GM12878 (cell line): Measurements from ENCODE around the gene TAF4. TPM values are rescaled to one million over a fixed set of nuclear protein-coding genes. Genes with fewer than 3 reads are reported as not detected.

Experiments
- ATAC-seq: fragments of 200-7000 bp; cut with Tn5 transposase; 3 replicates; pipeline ENCODE4 v1.9.1; 2020; ENCODE audit warnings: mild to moderate bottlenecking, moderate library complexity
- BruUV-seq: library from RNA; stranded (reverse); fragments of 400-500 nt; replicated peaks from 2 replicates; lab custom pipeline; 2021; lab: Mats Ljungman, UMichigan
- CTCF ChIA-PET: fragments of 300-600 bp; sonication (Branson Sonifier 250); formaldehyde crosslinking; extraction: SDS; loops from one replicate; lab custom pipeline; 2021; ENCODE audit warnings: inconsistent platforms; lab: Yijun Ruan, JAX
- POLR2A ChIA-PET: fragments of 350-600 bp; formaldehyde crosslinking; extraction: SDS; loops from one replicate; lab custom pipeline; 2021; ENCODE audit warnings: inconsistent platforms; lab: Charles Lee
- RAD21 ChIA-PET: fragments of 300-600 bp; sonication (Branson Sonifier 250); formaldehyde crosslinking; loops from one replicate; lab custom pipeline; 2023; ENCODE audit warnings: antibody characterized with exemption; ENCODE audit not compliant: unreplicated experiment; lab: Charles Lee
- SMC1A ChIA-PET: fragments of 300-600 bp; sonication (Branson Sonifier 250); formaldehyde crosslinking; loops from one replicate; lab custom pipeline; 2023; ENCODE audit not compliant: unreplicated experiment, uncharacterized antibody; lab: Charles Lee
- DNase-seq: peaks from one replicate; pipeline ENCODE4 v3.0.0-alpha.2; 2011; ENCODE audit warnings: low read depth, low spot score
- FAIRE-seq: peaks from 3 replicates; lab custom pipeline; 2011; peaks lifted over from hg19 to GRCh38; lab: Jason Lieb, UNC
- H2AFZ ChIP-seq: 2 replicates; pipeline ENCODE4 v1.6.0; 2011; ENCODE audit warnings: low read depth, low read length, control low read depth; ENCODE audit not compliant: control insufficient read depth
- H3K27ac ChIP-seq: 2 replicates; pipeline ENCODE4 v1.5.1; 2011; ENCODE audit warnings: control low read depth; ENCODE audit not compliant: control insufficient read depth, insufficient read depth
- H3K27me3 ChIP-seq, 2 experiments: replicated peaks in 1 of 2; 2 replicates each; pipeline versions ENCODE4 v1.6.0 to v1.6.1; 2011; ENCODE audit warnings: low read length in 1 of 2; ENCODE audit not compliant: control insufficient read depth in 2 of 2, insufficient read depth in 2 of 2
- H3K36me3 ChIP-seq, 2 experiments: 2 replicates each; pipeline ENCODE4 v1.5.1; 2011; ENCODE audit warnings: low read length in 1 of 2; ENCODE audit not compliant: control insufficient read depth in 2 of 2, insufficient read depth in 2 of 2
- H3K4me1 ChIP-seq: 2 replicates; pipeline ENCODE4 v1.6.1; 2011; ENCODE audit warnings: mild to moderate bottlenecking, low read length, moderate library complexity, mixed read lengths; ENCODE audit not compliant: control insufficient read depth, insufficient read depth
- H3K4me2 ChIP-seq: 2 replicates; pipeline ENCODE4 v1.6.0; 2011; ENCODE audit warnings: control low read depth; ENCODE audit not compliant: control insufficient read depth, insufficient read depth
- H3K4me3 ChIP-seq: fragments of 200-600 bp; sonication (generic); 2 replicates; pipeline ENCODE4 v1.5.1; 2016
- H3K79me2 ChIP-seq: 2 replicates; pipeline ENCODE4 v1.6.0; 2011; ENCODE audit warnings: low read length; ENCODE audit not compliant: control insufficient read depth, insufficient read depth
- H3K9ac ChIP-seq: 2 replicates; pipeline ENCODE4 v1.8.0; 2011; ENCODE audit warnings: low read length, control low read depth, mixed read lengths; ENCODE audit not compliant: control insufficient read depth, insufficient read depth
- H3K9me3 ChIP-seq: replicated peaks from 3 replicates; pipeline ENCODE4 v1.5.1; 2011; ENCODE audit warnings: mild to moderate bottlenecking, low read length; ENCODE audit not compliant: control insufficient read depth, insufficient read depth
- H4K20me1 ChIP-seq: 2 replicates; pipeline ENCODE4 v1.6.0; 2011; ENCODE audit not compliant: control insufficient read depth, insufficient read depth
- BHLHE40 ChIP-seq, 2 experiments: fragments of 450-650 bp in 1 of 2; IDR thresholded peaks; 2 replicates each; pipeline ENCODE4 v1.6.1; 2011 to 2017; ENCODE audit warnings: low read depth in 2 of 2, borderline replicate concordance in 1 of 2, improper control_type of control experiment in 1 of 2, low read length in 1 of 2, mild to moderate bottlenecking in 1 of 2
- CHD2 ChIP-seq: IDR thresholded peaks from 2 replicates; pipeline ENCODE4 v1.6.1; 2011; ENCODE audit warnings: low read depth, low read length, improper control_type of control experiment, borderline replicate concordance
- CREM ChIP-seq: IDR thresholded peaks from 2 replicates; pipeline ENCODE4 v1.6.1; 2014; ENCODE audit warnings: antibody characterized with exemption, low read depth
- EED ChIP-seq: sonication (generic); IDR thresholded peaks from 2 replicates; pipeline ENCODE4 v1.6.1; 2016; ENCODE audit warnings: antibody characterized with exemption, low read depth
- EP300 ChIP-seq, 2 experiments: fragments of 150-350 bp in 1 of 2; IDR thresholded peaks; 2 replicates each; pipeline ENCODE4 v1.6.1; 2011 to 2012; ENCODE audit warnings: low read depth in 2 of 2, low read length in 2 of 2, borderline replicate concordance in 1 of 2, improper control_type of control experiment in 1 of 2, inconsistent platforms in 1 of 2; ENCODE audit not compliant: control insufficient read depth in 1 of 2
- GATAD2B ChIP-seq: fragments of 450-650 bp; conservative IDR thresholded peaks from 2 replicates; pipeline ENCODE4 v1.6.1; 2017; ENCODE audit warnings: low read depth, mild to moderate bottlenecking, moderate library complexity
- IRF4 ChIP-seq: IDR thresholded peaks from 2 replicates; pipeline ENCODE4 v1.6.1; 2011; ENCODE audit warnings: low read depth, low read length
- NFXL1 ChIP-seq: fragments of 450-650 bp; IDR thresholded peaks from 2 replicates; pipeline ENCODE4 v1.6.1; 2017; ENCODE audit warnings: antibody characterized with exemption, mild to moderate bottlenecking, borderline replicate concordance
- RBBP5 ChIP-seq: fragments of 200-600 bp; sonication (generic); conservative IDR thresholded peaks from 2 replicates; pipeline ENCODE4 v1.6.1; 2016
- SUPT20H ChIP-seq: IDR thresholded peaks from 2 replicates; pipeline ENCODE4 v1.6.1; 2011; ENCODE audit warnings: low read depth, mild to moderate bottlenecking, low read length, moderate library complexity, borderline replicate concordance; ENCODE audit not compliant: control insufficient read depth
- TCF7 ChIP-seq: IDR thresholded peaks from 2 replicates; pipeline ENCODE4 v1.6.1; 2014; ENCODE audit warnings: antibody characterized with exemption, borderline replicate concordance
- WGBS: methylation state at CpG from one replicate; pipeline ENCODE4 v1.1.6; 2016; ENCODE audit warnings: low lambda C conversion rate; ENCODE audit not compliant: insufficient replicate concordance, insufficient coverage; ENCODE audit errors: missing lambda C conversion rate; 5-methylcytosine and 5-hydroxymethylcytosine counted together
- in situ Hi-C: fragments of 300-500 bp; cut with MboI; formaldehyde crosslinking; loops from 9 replicates; pipeline ENCODE4 v1.14.3; 2018; ENCODE audit warnings: mixed read lengths
- intact Hi-C: fragments of 100-400 bp; cut with micrococcal nuclease; formaldehyde crosslinking; loops from one replicate; pipeline ENCODE4 v1.14.2; 2022; ENCODE audit not compliant: unreplicated experiment
- polyA plus RNA-seq, 11 experiments: library from polyadenylated mRNA; depleted of rRNA in 4 of 11; unstranded in 6 of 11; stranded (reverse) in 5 of 11; fragments of >200 nt; fragmentation: Nextera tagmentation in 4 of 11; fragmentation: Illumina TruSeq in 1 of 11; extraction: Ambion mirVana in 4 of 11; extraction: Trizol in 1 of 11; gene quantifications; 1 replicate in 1 of 11; 2 replicates in 10 of 11; pipeline versions ENCODE4 v1.2.1 to v1.2.3, GENCODE V29; 2011 to 2016; ENCODE audit warnings: inconsistent platforms in 2 of 11, missing spikeins in 2 of 11, low read depth in 1 of 11
- total RNA-seq, 4 experiments: library from RNA; depleted of rRNA in 3 of 4; stranded (reverse); fragments of >200 nt in 3 of 4; fragmentation: Illumina TruSeq in 1 of 4; extraction: Trizol in 1 of 4; gene quantifications; 2 replicates each; pipeline versions ENCODE4 v1.2.1 to v1.2.3, GENCODE V29; 2013 to 2021
- TF ChIP-seq, protein P1 (sequence below): fragments of 450-650 bp; IDR thresholded peaks from 2 replicates; pipeline ENCODE4 v1.6.1; 2014; ENCODE audit warnings: mild to moderate bottlenecking
- TF ChIP-seq, protein P2 (sequence below): fragments of 450-650 bp; IDR thresholded peaks from 2 replicates; pipeline ENCODE4 v1.6.1; 2016; ENCODE audit warnings: mild to moderate bottlenecking

The TAF4 gene
- total and polyA plus RNA-seq, 10 of the 15 experiments (the other 5 are each of a cell fraction or from before 2014, with no cell fraction given): 0.39 to 16.9 (median 3.4) TPM

DNA sequence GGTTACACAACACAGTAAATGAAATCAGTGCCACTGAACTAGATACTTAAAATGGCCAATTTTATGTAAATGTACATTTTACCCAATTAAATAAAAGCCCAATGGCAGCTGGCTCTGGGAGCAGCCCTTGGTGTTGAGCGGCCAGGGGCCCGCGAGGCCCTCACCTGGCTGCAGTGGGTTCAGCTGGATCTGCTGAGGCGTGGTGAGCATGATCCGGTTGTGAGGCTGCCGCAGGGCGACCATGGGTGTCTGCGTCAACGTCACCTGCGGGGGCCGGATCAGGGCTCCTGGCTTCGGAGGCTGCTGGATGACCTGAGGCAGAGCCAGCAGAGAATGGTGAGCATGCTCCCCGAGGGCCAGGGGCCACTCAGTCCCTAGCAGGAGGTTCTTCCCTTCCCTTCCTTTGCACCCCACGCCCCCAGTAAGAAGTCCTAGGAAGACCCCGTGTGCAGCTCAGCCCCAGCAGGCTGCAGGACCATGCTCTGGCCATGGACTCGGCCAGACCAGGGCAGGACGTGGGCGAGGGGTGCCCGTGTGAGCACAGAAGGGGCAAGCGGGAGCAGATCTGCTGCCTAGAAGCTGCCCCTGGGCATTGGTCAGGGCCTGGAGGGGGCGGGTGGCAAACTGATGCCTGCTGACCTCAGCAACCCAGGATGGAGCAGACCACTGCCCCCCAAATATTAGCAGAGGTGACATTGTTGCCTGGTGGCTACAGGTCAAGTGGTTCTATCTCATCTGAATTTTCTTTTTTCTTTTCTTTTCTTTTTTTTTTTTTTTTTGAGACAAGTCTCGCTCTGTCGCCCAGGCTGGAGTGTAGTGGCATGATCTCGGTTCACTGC is 61.9 kb downstream of the TAF4 start:
- POLR2A ChIA-PET: no interaction called here

More for the DNA sequence above, 61.9 kb downstream of the TAF4 start:
- ATAC-seq (no peak), DNase-seq (no peak), FAIRE-seq (no peak)
- TF ChIP-seq SUPT20H (no peak), GATAD2B (no peak), CHD2 (no peak), TCF7 (no peak), BHLHE40 (IDR thresholded peaks at IDR 0.05; ENCODE audit: borderline replicate concordance in 1 of 2, low read depth in 2 of 2, low read length in 1 of 2) (no peak), CREM (no peak), NFXL1 (no peak), EED (no peak), EP300 (IDR thresholded peaks at IDR 0.05; ENCODE audit: borderline replicate concordance in 1 of 2, control insufficient read depth in 1 of 2, low read depth in 2 of 2, low read length in 2 of 2) (no peak), IRF4 (no peak), RBBP5 (no peak)
- TF ChIP-seq, protein P1, sequence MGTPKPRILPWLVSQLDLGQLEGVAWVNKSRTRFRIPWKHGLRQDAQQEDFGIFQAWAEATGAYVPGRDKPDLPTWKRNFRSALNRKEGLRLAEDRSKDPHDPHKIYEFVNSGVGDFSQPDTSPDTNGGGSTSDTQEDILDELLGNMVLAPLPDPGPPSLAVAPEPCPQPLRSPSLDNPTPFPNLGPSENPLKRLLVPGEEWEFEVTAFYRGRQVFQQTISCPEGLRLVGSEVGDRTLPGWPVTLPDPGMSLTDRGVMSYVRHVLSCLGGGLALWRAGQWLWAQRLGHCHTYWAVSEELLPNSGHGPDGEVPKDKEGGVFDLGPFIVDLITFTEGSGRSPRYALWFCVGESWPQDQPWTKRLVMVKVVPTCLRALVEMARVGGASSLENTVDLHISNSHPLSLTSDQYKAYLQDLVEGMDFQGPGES: no peak
- TF ChIP-seq, protein P2, sequence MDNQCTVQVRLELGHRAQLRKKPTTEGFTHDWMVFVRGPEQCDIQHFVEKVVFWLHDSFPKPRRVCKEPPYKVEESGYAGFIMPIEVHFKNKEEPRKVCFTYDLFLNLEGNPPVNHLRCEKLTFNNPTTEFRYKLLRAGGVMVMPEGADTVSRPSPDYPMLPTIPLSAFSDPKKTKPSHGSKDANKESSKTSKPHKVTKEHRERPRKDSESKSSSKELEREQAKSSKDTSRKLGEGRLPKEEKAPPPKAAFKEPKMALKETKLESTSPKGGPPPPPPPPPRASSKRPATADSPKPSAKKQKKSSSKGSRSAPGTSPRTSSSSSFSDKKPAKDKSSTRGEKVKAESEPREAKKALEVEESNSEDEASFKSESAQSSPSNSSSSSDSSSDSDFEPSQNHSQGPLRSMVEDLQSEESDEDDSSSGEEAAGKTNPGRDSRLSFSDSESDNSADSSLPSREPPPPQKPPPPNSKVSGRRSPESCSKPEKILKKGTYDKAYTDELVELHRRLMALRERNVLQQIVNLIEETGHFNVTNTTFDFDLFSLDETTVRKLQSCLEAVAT: no peak
- Histone ChIP-seq H3K9ac (no peak overlapping the region), H3K9me3 (no peaks in the 10 kb centered on the region), H3K36me3 (peaks cover 24 to 30% of the 10 kb centered on the region in 2 experiments; a peak in 3 of 4 replicates), H3K79me2 (no peaks in the 10 kb centered on the region), H3K27me3 (no peaks in the 10 kb centered on the region), H3K4me3 (no peak overlapping the region), H3K4me1 (no peaks in the 10 kb centered on the region), H3K4me2 (no peak overlapping the region), H2AFZ (no peak overlapping the region), H4K20me1 (no peaks in the 10 kb centered on the region; the same call in 1 of the 2 replicates), H3K27ac (no peak overlapping the region)
- BruUV-seq: no TSS peak
- 93% methylated on average over 20 of the region's 24 CpGs for WGBS
- ChIA-PET SMC1A (no interaction called here), CTCF (no interaction called here), RAD21 (no interaction called here)
- in situ Hi-C loops (loop anchor here (25.0 kb wide), 1 partner anchor 384 kb away; the partner anchor contains the start of gene RPS21), intact Hi-C loops (no loop called here)
